Heart left ventricle (tissue), 13 donors: ENCODE results near the gene CHML.

ENCODE experiments used
- CTCF ChIP-seq, 12 donors: fragments of 200-600 bp; sonication (generic) in 4 of 12; IDR thresholded peaks; one replicate each; pipeline versions ENCODE4 v1.5.0 to v1.8.0; 2018 to 2022; ENCODE audit warnings: antibody characterized with exemption in 12 of 12, mild to moderate bottlenecking in 5 of 12
- POLR2A ChIP-seq, 2 donors: fragments of 450-650 bp; IDR thresholded peaks; one replicate each; pipeline ENCODE4 v1.6.1; 2017; ENCODE audit warnings: antibody characterized with exemption in 2 of 2, mild to moderate bottlenecking in 2 of 2, moderate library complexity in 2 of 2
- donor health status: ischemic (EF 13 %, LVEDD 7.1; RV severe dilation, severe dysfunction).
- donor health status: DM: no; HTN: yes; CAD: no.
- donor health status: DM: no; HTN: no; CAD: no.
- donor health status: ischemic (EF 25% LVEDD 6.9; RV normal size, moderate dysfunction).
- donor health status: ischemic (EF 25% LVEDD 5.7; RV mildly dilated, moderate dysfunction).
- donor health status: ischemic (EF 35%, LVEDD 5.7; RV mildly dilated, moderate dysfunction).
- donor health status: nonischemic (EF 11% LVEDD 7.7; RV severe dilation, severe dysfunction).
- donor health status: DM: yes; HTN: yes; CAD: no.
- donor health status: PGD.
- donor health status: ischemic (EF 29% LVEDD 5.4; RV normal size, mild dysfunction).
- donor health status: nonischemic (EF 23%, LVEDD 6.1; RV moderate dilation, normal function).

- TF ChIP-seq CTCF (IDR thresholded peaks at IDR 0.05) (no peak), POLR2A (IDR thresholded peaks at IDR 0.05) (no peak)
Observed at GRCh38 chr1:241596633-241597032, 43.5 kb downstream of the CHML start.
